Tibial nerve (tissue), 4 donors: Measurements from ENCODE around the gene CSNK2A1. TPM values are rescaled to one million over a fixed set of nuclear protein-coding genes. Genes with fewer than 3 reads are reported as not detected.
A peak's percentile ranks its signal among the peaks of the same experiment; 100 is the strongest.

ENCODE experiments used
- DNase-seq, 2 donors: peaks; one replicate each; pipeline ENCODE4 v3.0.0-alpha.2; 2019; ENCODE audit warnings: low spot score in 2 of 2
- H3K27ac ChIP-seq, 4 donors: fragments of 200-600 bp; sonication (generic) in 3 of 4; one replicate each; pipeline ENCODE4 v1.5.1; 2017 to 2019; ENCODE audit warnings: mild to moderate bottlenecking in 1 of 4
- H3K27me3 ChIP-seq, 2 donors: fragments of 200-600 bp; sonication (generic) in 1 of 2; one replicate each; pipeline versions ENCODE4 v1.5.1 to v1.6.0; 2017 to 2019
- H3K36me3 ChIP-seq, 3 donors: fragments of 200-600 bp; sonication (generic); one replicate each; pipeline ENCODE4 v1.5.1; 2018 to 2019
- H3K4me1 ChIP-seq, 4 donors: fragments of 200-600 bp; sonication (generic) in 3 of 4; one replicate each; pipeline ENCODE4 v1.5.1; 2017 to 2019
- H3K4me3 ChIP-seq, 4 donors: fragments of 200-600 bp; sonication (generic) in 3 of 4; one replicate each; pipeline ENCODE4 v1.5.1; 2017 to 2019; ENCODE audit warnings: mild to moderate bottlenecking in 1 of 4, moderate library complexity in 1 of 4
- H3K9me3 ChIP-seq, 4 donors: fragments of 200-600 bp; sonication (generic) in 3 of 4; one replicate each; pipeline ENCODE4 v1.5.1; 2017 to 2019
- CTCF ChIP-seq, 5 experiments: fragments of 200-600 bp in 3 of 5; fragments of 450-650 bp in 2 of 5; sonication (generic) in 3 of 5; IDR thresholded peaks; one replicate each; pipeline ENCODE4 v1.5.1; 2016 to 2019; ENCODE audit warnings: antibody characterized with exemption in 5 of 5, mild to moderate bottlenecking in 3 of 5, moderate library complexity in 2 of 5
- EP300 ChIP-seq, 2 donors: sonication (generic); formaldehyde crosslinking; IDR thresholded peaks; one replicate each; pipeline ENCODE4 v1.6.1; 2017; ENCODE audit warnings: antibody characterized with exemption in 2 of 2, mild to moderate bottlenecking in 1 of 2
- POLR2A ChIP-seq, 2 donors: fragments of 450-650 bp; IDR thresholded peaks; one replicate each; pipeline ENCODE4 v1.6.1; 2017; ENCODE audit warnings: antibody characterized with exemption in 2 of 2, mild to moderate bottlenecking in 2 of 2, moderate library complexity in 2 of 2
- WGBS, 2 donors: methylation state at CpG; one replicate each; pipeline ENCODE4 v1.1.5; 2018; 5-methylcytosine and 5-hydroxymethylcytosine counted together
- total RNA-seq, 4 donors: library from RNA; depleted of rRNA; stranded (reverse); fragments of >200 nt; gene quantifications; one replicate each; pipeline ENCODE4 v1.1.0, GENCODE V29; 2016

The CSNK2A1 gene
- total RNA-seq, 4 donors from 2014 or later: 60.7 to 73.0 (median 64.1) TPM

- H3K27me3 ChIP-seq: peaks cover 0 to 21% of the 10 kb centered on the region in 2 donors
Observed at GRCh38 chr20:562232-562897, 18.8 kb upstream of the CSNK2A1 start.

DNA sequence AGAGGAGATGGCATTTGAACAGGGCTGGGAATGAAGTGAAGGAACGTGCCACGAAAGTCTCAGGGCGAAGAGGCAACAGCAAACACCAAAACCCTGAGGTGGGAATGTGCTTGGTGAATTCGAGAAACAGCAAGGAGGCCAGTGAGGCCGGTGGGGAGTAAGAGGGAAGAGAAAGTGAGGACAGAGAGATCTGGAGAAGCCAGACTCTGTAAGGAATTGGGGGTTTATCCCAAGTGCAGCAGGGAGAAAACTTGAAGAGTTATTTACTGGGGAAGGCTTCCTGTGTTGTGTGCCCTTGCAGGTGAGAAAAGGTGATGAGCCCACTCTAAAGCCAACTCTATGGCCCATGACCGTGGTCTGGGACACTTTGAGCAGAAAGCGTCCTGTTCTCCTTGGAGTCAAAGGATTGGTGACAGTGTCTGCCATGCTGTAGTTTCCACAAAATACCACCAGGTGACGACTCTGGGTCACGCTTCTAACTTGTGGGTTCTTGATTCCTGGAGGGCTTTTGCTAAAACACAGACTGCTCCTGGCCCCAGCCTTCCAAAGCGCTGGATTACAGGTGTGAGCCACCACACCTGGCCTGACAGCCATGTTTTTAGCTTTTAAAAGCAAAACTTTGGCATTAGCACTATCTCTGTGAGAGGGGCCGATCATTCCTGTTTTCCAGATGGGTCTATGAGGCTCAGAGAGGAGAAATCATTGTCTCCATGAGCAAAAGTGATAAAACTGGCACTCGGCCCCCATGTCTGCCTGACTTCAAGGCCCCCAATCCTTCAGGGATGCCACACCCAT, 18.0 kb upstream of the CSNK2A1 start:
- no peak for TF ChIP-seq EP300 (IDR thresholded peaks at IDR 0.05)
- no peak for TF ChIP-seq POLR2A (IDR thresholded peaks at IDR 0.05)
- TF ChIP-seq CTCF (IDR thresholded peaks at IDR 0.05): peak; percentile 83 to 99 (median 91)
- Histone ChIP-seq H3K9me3 (no peaks in the 10 kb centered on the region), H3K4me3 (no peak overlapping the region), H3K27ac (no peak overlapping the region), H3K36me3 (no peaks in the 10 kb centered on the region), H3K4me1 (peaks cover 0 to 3% (median 0%) of the 10 kb centered on the region in 4 donors), H3K27me3 (peaks cover 0 to 14% of the 10 kb centered on the region in 2 donors)
- WGBS, 2 donors: 36 to 38% methylated on average over 12 of the region's 12 CpGs
- peak in 1 of 2 donors; percentile 57 for DNase-seq

More at GRCh38 chr20:562232-562897, 18.8 kb upstream of the CSNK2A1 start:
- 74 to 76% methylated on average over 5 of the region's 5 CpGs for WGBS, 2 donors
- H3K4me3 ChIP-seq: no peak overlapping the region
- no peak for DNase-seq
- no peaks in the 10 kb centered on the region for H3K36me3 ChIP-seq
- H3K9me3 ChIP-seq: no peaks in the 10 kb centered on the region
- no peak overlapping the region for H3K27ac ChIP-seq
- peaks cover 0 to 3% (median 0%) of the 10 kb centered on the region in 4 donors for H3K4me1 ChIP-seq
- TF ChIP-seq CTCF (IDR thresholded peaks at IDR 0.05) (no peak), POLR2A (IDR thresholded peaks at IDR 0.05) (no peak), EP300 (IDR thresholded peaks at IDR 0.05) (no peak)

- peaks cover 0 to 3% (median 0%) of the 10 kb centered on the region in 4 donors for H3K4me1 ChIP-seq
- no peak for DNase-seq
- H3K36me3 ChIP-seq: no peaks in the 10 kb centered on the region
- no peak overlapping the region for H3K27ac ChIP-seq
- H3K4me3 ChIP-seq: no peak overlapping the region
- 42 to 45% methylated on average over 2 of the region's 2 CpGs for WGBS, 2 donors
- H3K9me3 ChIP-seq: no peaks in the 10 kb centered on the region
- H3K27me3 ChIP-seq: peaks cover 0 to 9% of the 10 kb centered on the region in 2 donors
- TF ChIP-seq CTCF (IDR thresholded peaks at IDR 0.05): no peak
- TF ChIP-seq POLR2A (IDR thresholded peaks at IDR 0.05): no peak
- no peak for TF ChIP-seq EP300 (IDR thresholded peaks at IDR 0.05)
Observed at GRCh38 chr20:560680-561079, 17.1 kb upstream of the CSNK2A1 start.

- TF ChIP-seq POLR2A (IDR thresholded peaks at IDR 0.05) (no peak), EP300 (IDR thresholded peaks at IDR 0.05) (no peak), CTCF (IDR thresholded peaks at IDR 0.05) (no peak)
- DNase-seq: no peak
- 74 to 94% methylated on average over 3 of the region's 3 CpGs for WGBS, 2 donors
- H3K36me3 ChIP-seq: no peaks in the 10 kb centered on the region
- H3K27me3 ChIP-seq: peaks cover 0 to 21% of the 10 kb centered on the region in 2 donors
- H3K4me3 ChIP-seq: no peak overlapping the region
- H3K27ac ChIP-seq: no peak overlapping the region
- no peaks in the 10 kb centered on the region for H3K9me3 ChIP-seq
- peaks cover 0 to 3% (median 0%) of the 10 kb centered on the region in 4 donors for H3K4me1 ChIP-seq
Observed at GRCh38 chr20:558117-558516, 14.5 kb upstream of the CSNK2A1 start.

GRCh38 chr20:556984-557383, 13.4 kb upstream of the CSNK2A1 start:
- Histone ChIP-seq H3K9me3 (no peaks in the 10 kb centered on the region), H3K36me3 (no peaks in the 10 kb centered on the region), H3K4me1 (peaks cover 0 to 3% (median 0%) of the 10 kb centered on the region in 4 donors), H3K4me3 (no peak overlapping the region), H3K27me3 (peaks cover 0 to 29% of the 10 kb centered on the region in 2 donors), H3K27ac (no peak overlapping the region)
- DNase-seq: no peak
- 94 to 98% methylated on average over 2 of the region's 2 CpGs for WGBS, 2 donors
- TF ChIP-seq CTCF (IDR thresholded peaks at IDR 0.05): no peak
- no peak for TF ChIP-seq EP300 (IDR thresholded peaks at IDR 0.05)
- no peak for TF ChIP-seq POLR2A (IDR thresholded peaks at IDR 0.05)
